ENCODE data around the gene RAB30.

RAB30 gene

GRCh38 chr11:83035070-83035854 lies 36.4 kb downstream of the RAB30 start:
- peaks cover 32% of the 10 kb centered on the region for H3K36me3 Mint-ChIP-seq (ENCODE audit: low read depth)
- H3K4me3 Mint-ChIP-seq, result peak overlapping the region; percentile 19
- peaks cover 10% of the 10 kb centered on the region for H3K9me3 Mint-ChIP-seq
- H3K27ac Mint-ChIP-seq, result no peak overlapping the region
- peaks cover 53% of the 10 kb centered on the region for H3K4me1 Mint-ChIP-seq (ENCODE audit: low read depth)
- no peaks in the 10 kb centered on the region for H3K27me3 Mint-ChIP-seq

GRCh38 chr11:83034673-83035014 lies 37.1 kb downstream of the RAB30 start:
- peaks cover 48% of the 10 kb centered on the region for H3K4me1 Mint-ChIP-seq (ENCODE audit: low read depth)

GRCh38 chr11:83033972-83034672 lies 37.6 kb downstream of the RAB30 start:
- Mint-ChIP-seq H3K27ac (no peak overlapping the region), H3K4me3 (no peak overlapping the region), H3K4me1 (ENCODE audit: low read depth) (peaks cover 42% of the 10 kb centered on the region), H3K36me3 (ENCODE audit: low read depth) (peaks cover 23% of the 10 kb centered on the region), H3K9me3 (peaks cover 4% of the 10 kb centered on the region), H3K27me3 (no peaks in the 10 kb centered on the region)

More at GRCh38 chr11:83034673-83035014, 37.1 kb downstream of the RAB30 start:
- Mint-ChIP-seq H3K4me3 (no peak overlapping the region), H3K27ac (no peak overlapping the region), H3K9me3 (peaks cover 6% of the 10 kb centered on the region), H3K27me3 (no peaks in the 10 kb centered on the region), H3K36me3 (ENCODE audit: low read depth) (peaks cover 26% of the 10 kb centered on the region)

GRCh38 chr11:83033371-83033770 lies 38.3 kb downstream of the RAB30 start:
- H3K36me3 Mint-ChIP-seq (ENCODE audit: low read depth), result peaks cover 23% of the 10 kb centered on the region
- no peak overlapping the region for H3K4me3 Mint-ChIP-seq
- no peaks in the 10 kb centered on the region for H3K27me3 Mint-ChIP-seq
- H3K9me3 Mint-ChIP-seq, result peaks cover 4% of the 10 kb centered on the region
- H3K4me1 Mint-ChIP-seq (ENCODE audit: low read depth), result peaks cover 48% of the 10 kb centered on the region
- H3K27ac Mint-ChIP-seq, result no peak overlapping the region

GRCh38 chr11:83031127-83031526 lies 40.6 kb downstream of the RAB30 start:
- Mint-ChIP-seq H3K36me3 (ENCODE audit: low read depth) (peaks cover 17% of the 10 kb centered on the region), H3K4me1 (ENCODE audit: low read depth) (peaks cover 57% of the 10 kb centered on the region), H3K27me3 (no peaks in the 10 kb centered on the region), H3K27ac (no peak overlapping the region), H3K9me3 (no peaks in the 10 kb centered on the region), H3K4me3 (no peak overlapping the region)

GRCh38 chr11:83027794-83028193 lies 43.9 kb downstream of the RAB30 start:
- H3K4me3 Mint-ChIP-seq, result no peak overlapping the region
- H3K27ac Mint-ChIP-seq, result no peak overlapping the region
- no peaks in the 10 kb centered on the region for H3K9me3 Mint-ChIP-seq
- peaks cover 59% of the 10 kb centered on the region for H3K4me1 Mint-ChIP-seq (ENCODE audit: low read depth)
- peaks cover 23% of the 10 kb centered on the region for H3K36me3 Mint-ChIP-seq (ENCODE audit: low read depth)
- H3K27me3 Mint-ChIP-seq, result no peaks in the 10 kb centered on the region

- no peaks in the 10 kb centered on the region for H3K27me3 Mint-ChIP-seq
- no peaks in the 10 kb centered on the region for H3K9me3 Mint-ChIP-seq
- H3K27ac Mint-ChIP-seq, result no peak overlapping the region
- no peak overlapping the region for H3K4me3 Mint-ChIP-seq
- peaks cover 23% of the 10 kb centered on the region for H3K36me3 Mint-ChIP-seq (ENCODE audit: low read depth)
- peaks cover 56% of the 10 kb centered on the region for H3K4me1 Mint-ChIP-seq (ENCODE audit: low read depth)
These were observed 44.4 kb downstream of the RAB30 start for GRCh38 chr11:83027289-83027688.

- Mint-ChIP-seq H3K4me3 (no peak overlapping the region), H3K36me3 (ENCODE audit: low read depth) (peaks cover 21% of the 10 kb centered on the region), H3K4me1 (ENCODE audit: low read depth) (peaks cover 56% of the 10 kb centered on the region), H3K9me3 (no peaks in the 10 kb centered on the region), H3K27me3 (no peaks in the 10 kb centered on the region), H3K27ac (no peak overlapping the region)
These were observed 45.5 kb downstream of the RAB30 start for GRCh38 chr11:83026229-83026628.

GRCh38 chr11:83025267-83025704 lies 46.4 kb downstream of the RAB30 start:
- H3K4me3 Mint-ChIP-seq, result no peak overlapping the region
- peaks cover 13% of the 10 kb centered on the region for H3K36me3 Mint-ChIP-seq (ENCODE audit: low read depth)
- peaks cover 56% of the 10 kb centered on the region for H3K4me1 Mint-ChIP-seq (ENCODE audit: low read depth)
- H3K27ac Mint-ChIP-seq, result no peak overlapping the region
- no peaks in the 10 kb centered on the region for H3K9me3 Mint-ChIP-seq
- no peaks in the 10 kb centered on the region for H3K27me3 Mint-ChIP-seq

- Mint-ChIP-seq H3K9me3 (no peaks in the 10 kb centered on the region), H3K27ac (no peak overlapping the region), H3K27me3 (no peaks in the 10 kb centered on the region), H3K4me3 (no peak overlapping the region), H3K4me1 (ENCODE audit: low read depth) (peaks cover 56% of the 10 kb centered on the region), H3K36me3 (ENCODE audit: low read depth) (peaks cover 13% of the 10 kb centered on the region)
These were observed 47.3 kb downstream of the RAB30 start for GRCh38 chr11:83024270-83024854.

- peaks cover 15% of the 10 kb centered on the region for H3K36me3 Mint-ChIP-seq (ENCODE audit: low read depth)
- no peaks in the 10 kb centered on the region for H3K9me3 Mint-ChIP-seq
- peak overlapping the region; percentile 17 for H3K27ac Mint-ChIP-seq
- H3K4me3 Mint-ChIP-seq, result no peak overlapping the region
- H3K4me1 Mint-ChIP-seq (ENCODE audit: low read depth), result peaks cover 52% of the 10 kb centered on the region
- H3K27me3 Mint-ChIP-seq, result no peaks in the 10 kb centered on the region
These were observed 48.3 kb downstream of the RAB30 start for GRCh38 chr11:83023410-83023809.

- Mint-ChIP-seq H3K4me1 (ENCODE audit: low read depth) (peaks cover 38% of the 10 kb centered on the region), H3K27me3 (no peaks in the 10 kb centered on the region), H3K27ac (no peak overlapping the region), H3K9me3 (no peaks in the 10 kb centered on the region), H3K36me3 (ENCODE audit: low read depth) (peaks cover 19% of the 10 kb centered on the region), H3K4me3 (no peak overlapping the region)
These were observed 49.9 kb downstream of the RAB30 start for GRCh38 chr11:83021780-83022125.

GRCh38 chr11:83020942-83021779 lies 50.5 kb downstream of the RAB30 start:
- no peak overlapping the region for H3K4me3 Mint-ChIP-seq
- H3K27ac Mint-ChIP-seq, result no peak overlapping the region
- peaks cover 33% of the 10 kb centered on the region for H3K4me1 Mint-ChIP-seq (ENCODE audit: low read depth)
- peaks cover 16% of the 10 kb centered on the region for H3K36me3 Mint-ChIP-seq (ENCODE audit: low read depth)
- no peaks in the 10 kb centered on the region for H3K9me3 Mint-ChIP-seq
- no peaks in the 10 kb centered on the region for H3K27me3 Mint-ChIP-seq

GRCh38 chr11:83019888-83020579 lies 51.7 kb downstream of the RAB30 start:
- Mint-ChIP-seq H3K27me3 (no peaks in the 10 kb centered on the region), H3K4me1 (ENCODE audit: low read depth) (peaks cover 29% of the 10 kb centered on the region), H3K4me3 (no peak overlapping the region), H3K9me3 (peaks cover 5% of the 10 kb centered on the region), H3K27ac (no peak overlapping the region), H3K36me3 (ENCODE audit: low read depth) (peaks cover 22% of the 10 kb centered on the region)
